Inferior parietal cortex (tissue), 1 donor: ENCODE results near the gene SURF6.
"Not testable (repeated sequence)": the region's sequence is repeated elsewhere in the genome, so short reads cannot be mapped to it uniquely, and the experiment has no call there.

Experiments
- DNase-seq: peaks from one replicate; pipeline ENCODE4 v3.0.0-alpha.2; 2016; ENCODE audit errors: extremely low spot score

SURF6 gene

DNA sequence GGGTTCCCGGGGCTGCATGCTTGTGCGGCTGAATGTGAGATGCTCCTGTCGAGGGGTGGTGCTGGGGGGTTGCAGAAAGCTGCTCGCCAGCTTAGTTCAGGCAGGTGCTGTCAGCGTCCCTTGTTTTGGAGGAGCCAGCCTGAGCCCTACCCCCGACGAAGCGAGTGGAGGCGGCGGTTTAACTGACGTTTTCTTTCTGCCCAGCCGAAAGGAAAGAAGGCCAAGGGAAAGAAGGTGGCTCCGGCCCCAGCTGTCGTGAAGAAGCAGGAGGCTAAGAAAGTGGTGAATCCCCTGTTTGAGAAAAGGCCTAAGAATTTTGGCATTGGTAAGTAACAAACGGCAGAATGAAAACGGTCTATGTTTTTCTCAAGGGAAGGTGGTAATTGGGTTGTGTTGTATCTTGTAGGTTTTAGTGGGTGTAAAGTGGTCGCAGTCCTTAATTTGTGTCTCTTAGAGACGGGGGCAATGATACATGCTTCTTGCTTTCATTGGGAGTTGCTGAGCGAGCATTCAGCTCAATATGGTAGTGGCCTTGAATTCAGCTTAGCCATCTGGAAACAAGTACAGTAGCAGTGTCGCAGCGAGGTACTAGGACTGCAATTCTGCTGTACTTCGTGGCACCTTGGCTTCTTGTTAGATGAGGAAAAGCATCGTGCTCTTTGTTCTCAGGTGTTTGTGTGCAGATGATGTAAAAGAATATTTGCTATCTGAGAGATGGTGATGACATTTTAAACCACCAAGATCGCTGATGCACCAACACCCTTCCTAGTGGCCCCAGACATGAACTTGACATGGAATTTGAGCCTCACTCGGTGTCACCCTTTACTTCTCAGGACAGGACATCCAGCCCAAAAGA lies 13.0 kb upstream of the SURF6 start:
- no peak for DNase-seq

DNA sequence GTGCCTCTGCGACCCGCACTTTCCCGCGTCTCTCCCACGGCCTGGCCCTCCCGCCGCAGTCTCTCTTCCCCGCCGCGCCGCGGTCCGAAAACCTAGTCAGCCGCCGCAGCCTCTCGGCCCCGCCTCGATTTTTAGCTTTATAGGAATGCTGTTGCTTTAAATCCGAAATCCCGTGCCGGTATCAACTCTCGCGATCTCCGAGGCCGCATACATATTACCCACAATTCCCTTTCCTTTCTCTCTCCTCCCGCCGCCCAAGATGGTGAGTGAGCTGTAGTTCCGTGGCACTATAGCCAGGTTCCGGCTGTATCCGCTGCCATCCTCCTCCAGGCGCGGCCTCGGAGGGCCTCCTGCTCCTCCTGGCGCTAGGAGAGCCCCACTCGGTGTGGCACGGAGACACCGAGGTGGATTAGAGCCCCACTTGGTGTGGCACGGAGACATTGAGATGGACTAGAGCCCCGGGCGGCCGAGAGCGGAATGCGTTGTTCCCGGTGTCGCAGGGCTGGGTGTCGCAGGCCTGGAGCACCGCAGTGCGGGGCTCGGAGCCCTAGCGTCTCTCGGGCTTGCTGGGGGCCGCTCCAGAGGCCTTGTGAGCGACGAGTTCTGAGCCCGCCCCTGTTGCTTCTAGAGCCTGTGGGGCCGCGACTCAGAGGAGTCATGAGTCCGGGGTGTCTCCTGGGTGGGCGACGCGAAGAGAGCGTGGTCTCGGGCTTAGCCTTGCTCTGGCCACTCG lies 12.2 kb upstream of the SURF6 start, which contains the start of the genes MED22 and RPL7A:
Gene MED22, minus strand, starts transcription at position 147 of the 733 bp plus-strand sequence. CDS start 1,469 bp downstream, outside the sequence.
Gene RPL7A, plus strand, starts transcription at position 234 of the 733 bp plus-strand sequence. Its CDS starts 26 bp downstream, at position 260.
- DNase-seq = peak; percentile 96

DNA sequence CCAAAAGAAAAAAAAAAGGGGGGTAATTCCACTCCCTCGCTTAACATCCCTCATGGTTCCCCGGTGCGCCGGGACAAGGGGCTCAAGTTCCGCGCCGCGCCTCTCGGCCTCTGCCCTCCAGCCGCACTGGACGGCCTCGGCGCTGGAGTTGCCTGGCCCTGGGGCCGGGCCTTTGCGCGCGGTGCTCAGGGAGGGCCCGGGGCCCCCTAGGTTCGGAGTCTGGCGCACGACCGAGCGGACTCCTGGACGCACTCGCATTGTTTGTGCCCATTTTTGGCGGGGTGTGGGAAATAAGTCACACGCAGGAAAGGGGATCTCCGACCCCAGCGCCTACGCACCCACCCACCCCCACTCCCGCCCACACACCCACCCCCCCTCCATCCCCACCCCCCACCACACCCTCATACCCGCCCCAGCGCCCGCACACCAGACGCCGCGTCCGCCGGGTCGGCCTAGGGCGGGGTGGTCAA lies 11.6 kb upstream of the SURF6 start:
- DNase-seq = no peak

DNA sequence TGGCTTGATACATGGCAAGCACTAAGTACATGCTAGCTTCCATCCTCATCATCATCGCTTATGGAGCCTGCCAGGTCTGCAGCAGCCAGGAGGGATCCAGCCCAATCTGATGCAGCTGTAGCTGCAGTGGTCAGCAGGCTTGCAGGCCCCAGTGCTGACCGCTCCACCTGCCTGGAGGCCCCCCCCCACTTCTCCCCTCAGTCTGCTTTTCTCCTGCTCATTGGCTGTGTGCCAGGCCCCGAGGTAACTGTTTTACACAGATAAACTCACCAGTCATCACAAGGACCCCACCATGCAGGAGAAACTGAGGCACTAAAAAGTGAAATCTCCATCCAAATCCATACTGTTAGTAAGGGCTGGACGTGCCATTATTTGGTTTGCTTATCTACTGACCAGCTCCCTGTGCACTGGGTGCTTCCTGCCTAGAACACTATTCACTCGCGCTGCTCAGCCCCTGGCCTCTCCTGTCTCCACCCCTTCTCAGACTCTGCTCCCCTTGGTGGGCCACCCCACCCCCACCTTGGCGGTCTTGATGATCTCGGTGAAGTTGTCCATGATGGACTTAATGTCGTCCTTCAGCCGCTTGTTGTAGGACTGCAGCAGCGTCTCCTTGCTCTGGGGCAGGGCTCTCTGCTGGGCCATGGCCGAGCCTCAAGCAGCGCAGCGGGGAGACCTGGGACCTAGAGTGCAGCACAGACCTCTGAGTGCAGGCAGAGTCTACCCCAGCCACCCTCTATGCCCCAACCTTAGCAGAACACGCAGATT lies 10.2 kb upstream of the SURF6 start:
- no peak for DNase-seq

DNA sequence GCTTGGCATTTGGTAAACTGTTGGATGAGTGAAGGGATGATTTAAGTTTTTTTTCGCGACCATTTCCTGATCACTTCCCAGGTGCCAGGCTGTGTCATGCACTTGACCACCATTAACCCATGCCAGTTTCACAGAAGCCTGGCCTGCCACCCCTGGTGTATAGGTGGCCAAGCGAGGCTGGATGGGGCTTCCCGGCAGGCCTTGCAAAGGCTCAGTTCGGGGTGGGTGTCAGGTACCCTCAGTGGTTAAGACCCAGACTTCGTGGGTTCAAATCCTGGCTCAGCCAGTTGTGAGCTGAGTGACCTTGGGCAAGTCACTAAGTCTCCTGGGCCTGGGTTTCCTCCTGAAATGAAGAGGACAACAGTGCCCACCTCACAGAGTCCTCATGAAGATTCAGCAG lies 9.6 kb upstream of the SURF6 start:
- no peak for DNase-seq

DNA sequence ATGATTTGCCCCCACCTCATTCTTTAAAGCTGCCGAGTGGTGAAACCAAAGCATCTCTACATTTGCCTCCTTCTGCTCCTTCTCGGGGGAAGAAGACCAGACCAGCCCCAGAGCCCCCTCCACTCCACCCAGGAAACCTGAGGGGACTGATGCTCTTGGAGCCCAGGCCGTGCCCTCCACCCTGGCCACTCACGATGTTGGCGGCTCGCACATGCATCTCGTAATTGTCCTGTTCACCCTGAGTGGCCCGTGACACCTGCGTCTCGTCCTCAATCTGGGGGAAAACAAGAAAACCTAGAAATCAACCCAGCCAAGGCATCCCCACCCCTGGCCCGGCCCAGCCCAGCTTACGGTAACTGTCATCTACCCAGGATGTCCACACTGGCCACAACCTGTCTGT lies 9.0 kb upstream of the SURF6 start:
- DNase-seq = no peak

DNA sequence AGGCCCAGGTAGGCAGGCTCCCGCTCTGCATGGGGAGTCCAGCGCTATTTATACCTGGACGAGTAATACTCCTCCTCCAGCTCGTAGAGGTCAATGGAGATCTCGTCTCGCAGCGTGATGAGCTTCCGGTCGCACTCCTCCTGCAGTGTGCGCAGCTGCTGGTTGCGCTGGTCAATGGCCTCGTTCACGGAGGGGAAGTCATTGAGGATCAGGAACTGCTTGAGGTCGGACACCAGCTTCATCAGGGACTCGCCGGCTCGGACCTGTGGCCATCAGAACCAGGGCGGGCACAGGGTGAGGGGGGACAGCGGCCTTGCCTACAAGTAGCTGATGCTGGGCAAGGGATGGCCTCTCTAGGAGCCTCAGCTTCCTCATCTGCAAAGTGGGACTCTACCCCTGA lies 8.1 kb upstream of the SURF6 start:
- no peak for DNase-seq

DNA sequence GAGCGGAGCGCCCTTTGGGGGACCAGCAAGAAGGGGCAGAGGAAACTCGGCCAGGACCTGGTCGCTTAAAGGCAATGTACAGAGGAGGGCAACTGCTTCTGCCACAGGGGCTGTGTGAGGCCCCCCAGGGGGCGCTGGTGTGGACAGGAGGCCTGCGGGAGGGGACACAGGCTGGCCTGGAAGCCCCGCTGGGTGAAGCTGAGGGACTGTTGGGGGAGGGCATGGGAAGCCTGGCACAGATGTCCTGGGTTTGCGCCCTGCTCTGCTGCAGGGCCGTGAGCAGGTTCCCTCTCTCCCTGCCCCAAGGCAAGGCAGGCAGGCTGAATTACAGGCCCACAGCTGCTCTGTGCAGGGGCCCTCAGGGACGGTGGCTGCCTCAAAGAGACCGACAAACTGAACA lies 6.6 kb upstream of the SURF6 start:
- DNase-seq = no peak

DNA sequence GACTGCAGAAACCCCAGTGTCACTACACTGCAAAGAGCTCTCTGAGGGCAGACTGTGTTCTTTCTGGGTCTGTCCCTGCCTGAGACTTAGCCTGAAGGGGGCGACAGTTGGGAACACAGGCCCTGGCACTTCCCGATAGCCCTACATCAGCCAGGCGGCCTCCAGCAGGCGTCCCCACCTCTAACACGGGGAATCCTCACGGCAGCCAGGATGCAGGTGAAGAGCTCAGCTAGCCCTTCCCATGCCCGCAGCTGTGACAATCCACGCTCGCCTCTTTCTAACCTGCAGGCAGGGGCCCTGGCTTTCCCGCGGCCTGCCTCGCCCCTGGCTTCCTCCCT lies 6.0 kb upstream of the SURF6 start:
- no peak for DNase-seq

DNA sequence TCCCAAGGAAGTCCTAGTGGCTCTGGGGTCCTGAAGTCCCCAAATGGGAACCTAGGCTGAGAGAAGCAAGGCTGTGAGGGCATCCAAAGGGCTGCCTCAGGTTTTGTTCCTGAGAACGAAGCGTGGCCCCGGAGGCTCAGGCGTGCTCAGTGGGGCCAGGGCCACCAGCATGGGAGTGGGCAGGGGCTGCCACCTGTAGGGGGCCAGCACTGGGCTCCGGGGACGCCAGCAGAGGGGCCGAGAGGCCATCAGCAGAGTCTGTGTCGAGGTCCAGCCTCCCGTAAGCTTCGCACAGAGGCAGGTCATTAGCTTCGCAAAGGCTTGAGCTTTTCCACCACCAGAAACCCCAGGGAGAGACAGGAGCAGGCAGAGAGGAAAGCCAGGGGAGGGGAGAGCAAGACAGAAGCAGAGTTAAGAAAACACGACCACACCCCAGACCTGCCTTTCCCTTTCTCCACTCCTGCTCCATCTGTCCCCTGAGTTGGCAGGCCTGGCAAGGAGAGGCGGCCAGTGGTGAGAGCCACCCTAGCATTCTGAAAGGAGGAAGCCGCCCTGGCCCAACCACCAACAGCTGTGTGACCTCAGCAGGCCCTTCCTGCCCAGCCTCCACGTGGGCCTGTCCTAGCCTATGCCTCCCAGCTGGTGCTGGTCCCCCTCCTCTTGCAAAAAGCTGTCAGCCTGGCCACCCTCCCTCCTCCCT lies 5.5 kb upstream of the SURF6 start:
- no peak for DNase-seq

DNA sequence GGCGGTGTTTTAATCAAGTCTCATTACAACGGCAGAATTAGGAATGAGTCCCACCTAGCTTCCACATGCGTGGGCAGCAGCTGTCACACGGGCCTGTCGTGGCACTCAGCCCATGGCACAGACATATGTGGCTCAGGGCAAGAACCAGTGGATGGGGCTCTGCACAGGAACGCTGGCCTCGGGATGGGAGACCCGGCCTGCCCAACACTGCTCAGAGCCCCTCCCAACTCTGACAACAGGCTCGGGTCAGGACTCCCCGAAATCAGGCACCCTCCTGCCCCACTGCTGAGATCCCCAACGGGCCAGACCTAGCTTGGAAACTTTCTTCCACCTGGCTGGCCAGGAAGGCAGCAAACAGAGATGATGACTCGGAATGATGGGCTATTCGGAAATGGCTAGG lies 4.9 kb upstream of the SURF6 start:
- no peak for DNase-seq

DNA sequence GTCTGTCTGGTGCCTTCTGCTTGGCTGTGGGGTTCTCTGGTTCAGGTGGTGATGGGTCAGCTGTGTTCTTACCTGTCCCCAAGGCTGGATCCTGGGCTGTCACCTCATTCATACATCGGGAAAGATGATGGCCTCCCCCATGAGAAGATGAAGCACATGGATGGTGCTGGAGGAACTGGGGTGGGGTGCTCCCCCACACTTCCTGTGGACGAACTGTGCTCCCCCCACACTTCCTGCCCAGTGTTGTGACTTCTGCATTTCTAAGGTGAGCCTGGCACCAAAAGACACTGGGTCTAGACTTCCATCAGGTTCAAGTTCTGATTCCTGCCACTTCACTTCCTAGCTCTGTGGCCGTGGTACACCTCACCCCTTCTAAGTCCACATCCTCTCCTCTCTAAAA lies 4.3 kb upstream of the SURF6 start:
- no peak for DNase-seq

DNA sequence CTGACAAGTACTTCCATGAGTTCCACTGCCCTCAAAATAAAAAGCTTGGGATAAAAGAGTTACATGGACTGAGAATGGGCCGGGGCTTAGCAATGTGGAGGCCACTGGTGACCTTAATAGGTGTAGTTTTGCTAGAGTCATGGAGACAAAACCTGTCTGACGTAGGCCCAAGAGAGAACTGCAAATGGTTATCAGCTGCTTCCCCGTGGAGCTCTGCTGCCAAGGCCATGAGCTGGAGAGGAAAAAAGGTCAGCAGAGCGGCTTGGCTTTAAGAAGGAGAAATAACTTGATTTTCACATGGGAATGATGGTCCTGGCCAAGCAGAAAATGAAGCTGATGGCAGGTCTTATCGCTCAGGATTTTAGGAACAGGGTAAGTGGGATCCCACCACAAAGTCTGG lies 3.7 kb upstream of the SURF6 start:
- DNase-seq = no peak

DNA sequence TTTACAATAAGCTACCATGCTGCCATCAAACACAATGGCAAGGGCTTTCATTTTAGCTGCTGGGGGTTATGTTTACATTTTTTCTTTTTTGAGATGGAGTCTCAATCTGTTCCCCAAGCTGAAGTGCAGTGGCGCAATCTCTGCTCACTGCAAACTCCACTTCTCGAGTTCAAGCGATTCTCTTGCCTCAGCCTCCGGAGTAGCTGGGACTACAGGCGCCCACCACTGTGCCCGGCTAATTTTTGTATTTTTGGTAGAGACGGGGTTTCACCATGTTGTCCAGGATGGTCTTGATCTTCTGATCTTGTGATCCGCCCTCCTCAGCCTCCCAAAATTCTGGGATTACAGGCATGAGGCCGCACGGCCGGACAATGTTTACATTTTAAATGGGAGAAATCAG lies 1.1 kb downstream of the SURF6 start:
- DNase-seq = not testable (repeated sequence)

DNA sequence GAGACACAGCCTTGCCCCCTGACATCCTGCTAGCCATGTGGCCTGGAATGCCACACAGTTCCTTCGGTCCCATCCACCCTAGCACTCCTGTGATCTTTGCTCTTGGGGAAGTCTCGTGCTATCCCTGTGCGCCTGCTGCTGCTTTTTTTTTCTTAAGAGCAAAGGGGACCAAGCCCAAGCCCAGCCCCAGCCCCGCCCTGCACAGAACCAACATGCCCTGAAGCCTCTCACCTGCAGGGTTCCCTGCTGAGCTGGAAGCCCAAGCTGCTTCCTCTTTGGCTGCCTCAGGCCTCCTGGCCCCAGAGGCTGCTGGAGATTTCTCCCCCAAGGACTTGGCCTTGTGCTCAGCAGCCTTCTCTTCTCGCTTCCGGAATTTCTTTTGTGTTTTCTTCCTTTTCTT lies 1.8 kb downstream of the SURF6 start:
- DNase-seq = no peak

DNA sequence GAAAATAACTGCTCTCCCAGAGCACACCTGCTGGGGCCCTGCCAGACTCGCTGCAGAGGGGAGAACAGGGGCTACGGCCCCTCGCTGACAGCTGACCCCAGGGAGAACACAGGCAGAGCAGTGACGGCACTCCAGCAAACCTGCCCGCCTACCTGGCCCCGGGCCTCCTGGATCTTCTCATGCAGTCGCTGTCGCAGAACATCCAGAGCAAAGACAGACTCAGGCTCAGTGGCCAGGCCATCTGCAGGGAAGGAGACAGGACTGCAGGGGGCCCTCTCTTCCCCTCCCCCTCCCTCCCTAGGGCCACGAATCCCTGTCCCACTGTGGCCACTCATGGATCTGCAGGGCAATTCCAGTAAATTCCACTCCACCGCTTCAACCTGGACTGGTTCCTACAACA lies 2.4 kb downstream of the SURF6 start:
- no peak for DNase-seq

DNA sequence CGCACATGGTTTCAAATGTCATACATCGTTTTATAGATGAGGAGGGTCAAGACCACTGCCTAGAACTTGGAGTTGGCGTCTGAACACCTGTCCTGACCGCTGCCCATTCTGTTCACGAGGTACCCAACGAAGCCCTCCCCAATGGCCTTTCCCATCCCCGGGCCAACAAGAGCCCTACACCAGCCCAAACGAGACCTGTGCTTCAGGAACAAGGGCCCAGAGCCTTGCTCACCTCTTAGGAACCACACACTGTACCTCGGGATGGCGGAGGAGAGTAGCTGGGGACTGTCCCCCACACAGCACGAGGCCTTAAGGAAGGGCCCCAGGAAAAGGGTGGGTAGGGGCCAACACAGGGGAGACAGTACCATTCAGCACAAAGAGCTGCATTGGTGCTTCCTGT lies 3.0 kb downstream of the SURF6 start:
- DNase-seq = no peak

DNA sequence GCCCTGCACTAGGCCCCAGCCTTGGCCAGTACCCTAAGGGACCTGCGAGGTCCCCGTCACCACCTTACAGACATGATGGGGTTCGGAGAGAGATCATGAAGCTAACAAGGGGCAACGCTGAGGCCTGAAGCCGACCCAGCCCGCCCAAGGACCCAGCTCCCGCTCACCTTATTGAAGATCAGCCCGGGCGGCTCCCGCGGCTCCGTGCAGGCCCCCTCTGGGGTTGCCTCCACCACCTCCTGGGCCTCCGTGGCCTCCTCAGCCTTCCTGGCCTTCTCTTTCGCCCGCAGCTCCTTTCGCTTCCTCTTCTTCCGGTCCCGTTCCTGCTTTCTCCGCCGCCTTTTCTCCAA lies 3.6 kb downstream of the SURF6 start:
- DNase-seq = no peak

DNA sequence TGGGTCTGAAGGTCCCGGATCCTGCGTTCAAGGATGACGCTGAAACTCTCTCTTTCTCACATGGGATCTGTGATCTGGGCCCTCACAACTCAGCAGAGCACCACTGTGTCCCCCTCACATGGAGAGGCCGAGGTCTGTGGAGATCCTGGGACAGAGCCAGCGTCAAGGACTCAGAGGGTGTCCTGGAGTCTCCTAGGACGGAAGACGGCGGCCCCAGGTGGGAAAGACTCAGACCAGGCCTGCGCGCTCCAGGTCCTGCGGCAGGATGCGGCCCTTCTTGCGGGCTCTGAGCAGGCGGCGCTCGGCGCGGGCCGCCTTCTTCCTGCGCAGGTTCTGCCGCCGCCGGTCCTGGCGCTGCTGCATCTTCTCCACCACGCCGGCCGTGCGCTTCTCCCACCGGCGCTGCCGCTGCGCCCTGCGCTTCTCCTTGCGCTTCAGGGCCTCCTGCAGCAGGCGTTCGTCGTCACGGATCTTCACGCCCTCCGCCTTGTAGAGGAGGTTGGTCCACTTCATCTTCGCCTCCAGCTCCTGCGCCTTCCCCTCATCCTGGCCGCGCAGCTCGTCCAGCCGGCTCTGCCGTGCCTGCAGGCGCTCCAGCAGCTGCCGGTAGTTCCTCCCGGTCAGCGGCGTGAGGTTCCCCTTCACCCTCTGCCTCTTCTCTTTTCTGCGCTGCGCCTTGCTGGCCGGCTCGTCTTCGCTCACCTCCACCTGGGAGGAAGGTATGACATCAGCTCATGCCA lies 4.2 kb downstream of the SURF6 start:
- no peak for DNase-seq

DNA sequence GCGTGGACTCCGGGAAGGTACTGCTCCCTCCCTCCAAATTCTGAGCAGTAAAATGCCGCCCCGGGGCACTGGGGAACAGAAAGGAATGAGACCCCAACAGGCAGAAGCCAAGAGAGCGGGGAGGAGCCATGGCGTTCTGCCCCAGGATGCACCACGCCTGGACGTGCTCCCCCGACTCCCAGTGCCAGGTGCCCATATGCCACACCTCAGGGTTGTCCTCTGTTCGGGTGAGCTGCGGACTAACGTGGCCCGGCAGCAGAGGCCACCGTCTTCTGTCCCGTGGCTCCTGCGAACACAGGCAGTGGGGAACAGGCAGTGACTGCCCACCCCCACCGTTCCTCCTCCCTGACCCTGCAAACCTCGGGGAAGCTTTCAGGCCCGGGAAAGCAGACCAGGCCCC lies 4.8 kb downstream of the SURF6 start:
- no peak for DNase-seq
